H1 (cell line): ENCODE results near the gene SH2D2A.

Experiments used
- CREB1 ChIP-seq: IDR thresholded peaks from 2 replicates; pipeline ENCODE4 v1.6.1; 2012; ENCODE audit warnings: inconsistent platforms
- GTF2F1 ChIP-seq: IDR thresholded peaks from 2 replicates; pipeline ENCODE4 v1.6.1; 2012; ENCODE audit warnings: low read depth, low read length, improper control_type of control experiment, borderline replicate concordance
- POLR2AphosphoS5 ChIP-seq: IDR thresholded peaks from 2 replicates; pipeline ENCODE4 v1.6.1; 2011; ENCODE audit warnings: low read depth, low read length
- RFX5 ChIP-seq: IDR thresholded peaks from 2 replicates; pipeline ENCODE4 v1.6.1; 2011; ENCODE audit warnings: low read depth, low read length, improper control_type of control experiment, borderline replicate concordance
- SP1 ChIP-seq: IDR thresholded peaks from 2 replicates; pipeline ENCODE4 v1.6.1; 2011; ENCODE audit warnings: low read depth, low read length
- SRF ChIP-seq: IDR thresholded peaks from 2 replicates; pipeline ENCODE4 v1.6.1; 2011; ENCODE audit warnings: mild to moderate bottlenecking, low read depth, low read length, moderate library complexity
- TAF1 ChIP-seq: IDR thresholded peaks from 2 replicates; pipeline ENCODE4 v1.6.1; 2011; ENCODE audit warnings: mild to moderate bottlenecking, low read depth, low read length
- TBP ChIP-seq: IDR thresholded peaks from 2 replicates; pipeline ENCODE4 v1.6.1; 2011; ENCODE audit warnings: low read depth, low read length, improper control_type of control experiment
- TF ChIP-seq, protein P1 (sequence below), 3 experiments: IDR thresholded peaks; 1 replicate in 2 of 3; 2 replicates in 1 of 3; pipeline versions ENCODE4 v1.5.1 to v1.6.1; 2011; ENCODE audit warnings: low read length in 3 of 3, mild to moderate bottlenecking in 3 of 3, inconsistent platforms in 2 of 3, low read depth in 1 of 3, moderate library complexity in 1 of 3; ENCODE audit not compliant: insufficient read depth in 1 of 3; ENCODE audit errors: control extremely low read depth in 1 of 3

- TF ChIP-seq, protein P1, sequence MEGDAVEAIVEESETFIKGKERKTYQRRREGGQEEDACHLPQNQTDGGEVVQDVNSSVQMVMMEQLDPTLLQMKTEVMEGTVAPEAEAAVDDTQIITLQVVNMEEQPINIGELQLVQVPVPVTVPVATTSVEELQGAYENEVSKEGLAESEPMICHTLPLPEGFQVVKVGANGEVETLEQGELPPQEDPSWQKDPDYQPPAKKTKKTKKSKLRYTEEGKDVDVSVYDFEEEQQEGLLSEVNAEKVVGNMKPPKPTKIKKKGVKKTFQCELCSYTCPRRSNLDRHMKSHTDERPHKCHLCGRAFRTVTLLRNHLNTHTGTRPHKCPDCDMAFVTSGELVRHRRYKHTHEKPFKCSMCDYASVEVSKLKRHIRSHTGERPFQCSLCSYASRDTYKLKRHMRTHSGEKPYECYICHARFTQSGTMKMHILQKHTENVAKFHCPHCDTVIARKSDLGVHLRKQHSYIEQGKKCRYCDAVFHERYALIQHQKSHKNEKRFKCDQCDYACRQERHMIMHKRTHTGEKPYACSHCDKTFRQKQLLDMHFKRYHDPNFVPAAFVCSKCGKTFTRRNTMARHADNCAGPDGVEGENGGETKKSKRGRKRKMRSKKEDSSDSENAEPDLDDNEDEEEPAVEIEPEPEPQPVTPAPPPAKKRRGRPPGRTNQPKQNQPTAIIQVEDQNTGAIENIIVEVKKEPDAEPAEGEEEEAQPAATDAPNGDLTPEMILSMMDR (IDR thresholded peaks at IDR 0.05; ENCODE audit: control extremely low read depth in 1 of 3, insufficient read depth in 1 of 3, low read depth in 1 of 3, low read length in 3 of 3) = no peak
- no peak for TF ChIP-seq SRF
- TF ChIP-seq GTF2F1 = no peak
- TF ChIP-seq POLR2AphosphoS5 = no peak
- TF ChIP-seq CREB1 = no peak
- TF ChIP-seq SP1 = no peak
- no peak for TF ChIP-seq TBP
- no peak for TF ChIP-seq RFX5
- TF ChIP-seq TAF1 = no peak
Observed at GRCh38 chr1:156849151-156849496, 32.5 kb upstream of the SH2D2A start.
